ENCODE data around the gene SWI5. TPM values are rescaled to one million over a fixed set of nuclear protein-coding genes. Genes with fewer than 3 reads are reported as not detected.

The SWI5 gene
- total and polyA plus RNA-seq, 9 of the 15 experiments (the other 6 are each of a cell fraction or from before 2014, with no cell fraction given) = 62.8 to 133 (median 95.9) TPM

DNA sequence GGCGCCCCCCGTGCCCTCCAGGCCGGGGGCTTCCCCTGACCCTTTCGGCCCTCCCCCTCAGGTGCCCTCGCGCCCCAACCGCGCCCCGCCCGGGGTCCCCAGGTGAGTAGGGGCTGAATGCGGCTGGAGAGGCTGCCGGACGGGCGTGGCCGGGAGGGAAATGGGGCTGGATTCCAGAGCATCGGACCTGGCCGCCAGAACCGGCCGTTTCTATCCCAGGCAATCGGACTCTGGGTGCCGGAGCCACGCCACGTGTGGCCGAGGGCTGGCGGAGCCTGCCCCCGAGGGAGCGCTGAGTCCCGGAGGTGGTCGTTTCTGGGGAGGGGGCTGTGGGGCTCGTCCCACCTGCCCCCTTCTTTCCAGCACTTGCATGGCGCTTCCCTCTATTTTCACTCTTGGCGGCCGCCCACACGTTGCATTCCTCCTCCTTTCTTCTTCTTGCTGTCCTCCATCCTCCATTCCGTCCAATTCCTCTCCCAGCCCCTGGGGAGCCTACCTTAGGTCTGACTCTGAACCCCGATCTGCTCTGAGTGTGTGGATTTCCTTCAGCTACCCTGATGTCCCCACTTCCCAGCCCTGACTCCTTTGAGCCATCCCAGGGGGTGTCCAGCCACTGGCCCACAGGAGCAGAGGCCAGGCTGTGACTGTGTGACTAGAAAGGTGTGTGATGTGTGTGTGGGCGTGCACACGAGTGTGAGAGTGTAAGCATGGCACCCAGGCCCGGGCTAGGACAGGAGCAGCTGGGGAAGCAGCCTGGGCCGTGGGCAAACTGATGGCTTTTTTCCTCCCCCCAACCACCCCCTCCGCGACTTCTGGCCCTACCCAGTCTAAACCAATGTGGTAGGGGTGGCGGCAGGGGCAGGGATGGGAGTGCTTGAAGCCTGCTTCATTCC, 25.0 kb upstream of the SWI5 start (continued):
- TF ChIP-seq AFF1 (IDR thresholded peaks at IDR 0.05; ENCODE audit: low read depth in 1 of 2, partially characterized antibody in 2 of 2) (no peak), RCOR1 (IDR thresholded peaks at IDR 0.05; ENCODE audit: borderline replicate concordance in 1 of 2, low read depth in 2 of 2, low read length in 2 of 2) (peak in 1 of 2 experiments; percentile 5; a peak in 1 of 4 replicates), ZBTB5 (IDR thresholded peaks at IDR 0.05) (no peak), ETV6 (IDR thresholded peaks at IDR 0.05; ENCODE audit: borderline replicate concordance in 1 of 2, low read depth in 2 of 2, low read length in 1 of 2) (no peak), ETV6 (CRISPR knock-in tag; IDR thresholded peaks at IDR 0.05; ENCODE audit: borderline replicate concordance) (no peak)
- TF ChIP-seq, protein P1, sequence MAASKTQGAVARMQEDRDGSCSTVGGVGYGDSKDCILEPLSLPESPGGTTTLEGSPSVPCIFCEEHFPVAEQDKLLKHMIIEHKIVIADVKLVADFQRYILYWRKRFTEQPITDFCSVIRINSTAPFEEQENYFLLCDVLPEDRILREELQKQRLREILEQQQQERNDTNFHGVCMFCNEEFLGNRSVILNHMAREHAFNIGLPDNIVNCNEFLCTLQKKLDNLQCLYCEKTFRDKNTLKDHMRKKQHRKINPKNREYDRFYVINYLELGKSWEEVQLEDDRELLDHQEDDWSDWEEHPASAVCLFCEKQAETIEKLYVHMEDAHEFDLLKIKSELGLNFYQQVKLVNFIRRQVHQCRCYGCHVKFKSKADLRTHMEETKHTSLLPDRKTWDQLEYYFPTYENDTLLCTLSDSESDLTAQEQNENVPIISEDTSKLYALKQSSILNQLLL (CRISPR knock-in tag; IDR thresholded peaks at IDR 0.05; ENCODE audit: borderline replicate concordance) = no peak
- TF ChIP-seq, protein P2, sequence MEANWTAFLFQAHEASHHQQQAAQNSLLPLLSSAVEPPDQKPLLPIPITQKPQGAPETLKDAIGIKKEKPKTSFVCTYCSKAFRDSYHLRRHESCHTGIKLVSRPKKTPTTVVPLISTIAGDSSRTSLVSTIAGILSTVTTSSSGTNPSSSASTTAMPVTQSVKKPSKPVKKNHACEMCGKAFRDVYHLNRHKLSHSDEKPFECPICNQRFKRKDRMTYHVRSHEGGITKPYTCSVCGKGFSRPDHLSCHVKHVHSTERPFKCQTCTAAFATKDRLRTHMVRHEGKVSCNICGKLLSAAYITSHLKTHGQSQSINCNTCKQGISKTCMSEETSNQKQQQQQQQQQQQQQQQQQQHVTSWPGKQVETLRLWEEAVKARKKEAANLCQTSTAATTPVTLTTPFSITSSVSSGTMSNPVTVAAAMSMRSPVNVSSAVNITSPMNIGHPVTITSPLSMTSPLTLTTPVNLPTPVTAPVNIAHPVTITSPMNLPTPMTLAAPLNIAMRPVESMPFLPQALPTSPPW (CRISPR knock-in tag; IDR thresholded peaks at IDR 0.05) = no peak
- TF ChIP-seq, protein P3, sequence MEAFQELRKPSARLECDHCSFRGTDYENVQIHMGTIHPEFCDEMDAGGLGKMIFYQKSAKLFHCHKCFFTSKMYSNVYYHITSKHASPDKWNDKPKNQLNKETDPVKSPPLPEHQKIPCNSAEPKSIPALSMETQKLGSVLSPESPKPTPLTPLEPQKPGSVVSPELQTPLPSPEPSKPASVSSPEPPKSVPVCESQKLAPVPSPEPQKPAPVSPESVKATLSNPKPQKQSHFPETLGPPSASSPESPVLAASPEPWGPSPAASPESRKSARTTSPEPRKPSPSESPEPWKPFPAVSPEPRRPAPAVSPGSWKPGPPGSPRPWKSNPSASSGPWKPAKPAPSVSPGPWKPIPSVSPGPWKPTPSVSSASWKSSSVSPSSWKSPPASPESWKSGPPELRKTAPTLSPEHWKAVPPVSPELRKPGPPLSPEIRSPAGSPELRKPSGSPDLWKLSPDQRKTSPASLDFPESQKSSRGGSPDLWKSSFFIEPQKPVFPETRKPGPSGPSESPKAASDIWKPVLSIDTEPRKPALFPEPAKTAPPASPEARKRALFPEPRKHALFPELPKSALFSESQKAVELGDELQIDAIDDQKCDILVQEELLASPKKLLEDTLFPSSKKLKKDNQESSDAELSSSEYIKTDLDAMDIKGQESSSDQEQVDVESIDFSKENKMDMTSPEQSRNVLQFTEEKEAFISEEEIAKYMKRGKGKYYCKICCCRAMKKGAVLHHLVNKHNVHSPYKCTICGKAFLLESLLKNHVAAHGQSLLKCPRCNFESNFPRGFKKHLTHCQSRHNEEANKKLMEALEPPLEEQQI (IDR thresholded peaks at IDR 0.05) = no peak
- TF ChIP-seq, protein P4, sequence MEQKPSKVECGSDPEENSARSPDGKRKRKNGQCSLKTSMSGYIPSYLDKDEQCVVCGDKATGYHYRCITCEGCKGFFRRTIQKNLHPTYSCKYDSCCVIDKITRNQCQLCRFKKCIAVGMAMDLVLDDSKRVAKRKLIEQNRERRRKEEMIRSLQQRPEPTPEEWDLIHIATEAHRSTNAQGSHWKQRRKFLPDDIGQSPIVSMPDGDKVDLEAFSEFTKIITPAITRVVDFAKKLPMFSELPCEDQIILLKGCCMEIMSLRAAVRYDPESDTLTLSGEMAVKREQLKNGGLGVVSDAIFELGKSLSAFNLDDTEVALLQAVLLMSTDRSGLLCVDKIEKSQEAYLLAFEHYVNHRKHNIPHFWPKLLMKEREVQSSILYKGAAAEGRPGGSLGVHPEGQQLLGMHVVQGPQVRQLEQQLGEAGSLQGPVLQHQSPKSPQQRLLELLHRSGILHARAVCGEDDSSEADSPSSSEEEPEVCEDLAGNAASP (IDR thresholded peaks at IDR 0.05) = no peak
